T1000 (cell line): ENCODE measurements around the gene BBS12.

Experiments used
- DNase-seq: peaks from one replicate; lab custom pipeline; 2025; ENCODE audit warnings: mixed read lengths; lab: John Stamatoyannopoulos, UW

Gene BBS12

DNA sequence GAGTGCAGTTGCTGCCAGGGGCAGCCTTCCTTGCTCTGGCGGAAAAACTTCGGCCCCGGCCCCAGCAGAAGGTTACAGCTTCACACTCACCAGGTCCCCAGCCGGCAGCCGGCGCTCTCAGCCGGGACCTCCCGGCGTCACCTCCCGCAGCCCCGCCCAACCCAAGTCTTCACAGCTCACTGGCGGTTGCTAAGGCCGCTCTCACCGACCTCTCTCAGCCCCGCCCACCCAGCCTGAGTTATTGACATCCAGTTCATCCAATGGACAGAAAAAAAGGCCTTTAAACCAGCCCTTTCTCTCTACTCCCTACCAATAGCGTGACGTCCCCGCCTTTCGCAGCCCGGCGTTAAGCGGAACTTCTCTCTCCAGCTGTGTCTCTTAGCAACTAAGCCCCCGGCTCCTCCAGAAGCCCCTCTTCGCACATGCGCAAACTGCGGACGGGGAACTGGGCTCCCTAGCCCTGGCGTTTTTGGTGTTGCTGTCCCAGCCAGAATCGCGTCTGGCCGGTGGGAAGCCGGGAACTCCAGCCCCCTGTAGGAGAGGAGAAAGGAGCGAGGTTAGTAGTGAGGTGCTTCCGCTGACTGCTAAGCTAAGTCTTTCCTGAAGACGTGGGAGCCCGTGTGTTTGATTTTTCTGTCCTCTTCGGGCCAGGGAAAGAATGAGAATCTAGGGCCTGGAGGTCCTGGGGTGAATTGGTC, at the start of gene BBS12:
BBS12 (plus strand) TSS at position 376 of the 698 bp plus-strand sequence. CDS start 9,189 bp downstream, outside the sequence.
- peak; percentile 95 for DNase-seq

DNA sequence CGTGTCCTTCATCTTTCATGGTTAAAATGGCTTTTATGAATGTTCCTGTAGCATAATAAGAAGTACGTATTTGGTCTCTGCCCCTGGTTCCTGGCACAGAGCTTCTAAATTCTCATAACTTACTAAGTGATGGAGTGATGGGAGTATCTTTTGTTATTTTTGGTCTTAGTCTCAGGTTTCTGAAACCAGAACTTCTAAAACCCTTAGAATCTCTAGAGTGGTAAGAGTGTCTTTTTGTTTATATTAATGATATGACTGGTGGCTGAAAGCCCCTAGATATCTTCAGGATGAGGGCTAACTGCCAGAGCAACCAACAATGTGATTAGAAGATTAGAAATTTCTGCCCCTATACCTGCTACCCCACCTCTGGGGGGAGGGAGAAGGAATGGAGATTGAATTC, 45.8 kb upstream of the BBS12 start:
- no peak for DNase-seq

GRCh38 chr4:122687531-122688061, 44.9 kb upstream of the BBS12 start:
- no peak for DNase-seq

DNA sequence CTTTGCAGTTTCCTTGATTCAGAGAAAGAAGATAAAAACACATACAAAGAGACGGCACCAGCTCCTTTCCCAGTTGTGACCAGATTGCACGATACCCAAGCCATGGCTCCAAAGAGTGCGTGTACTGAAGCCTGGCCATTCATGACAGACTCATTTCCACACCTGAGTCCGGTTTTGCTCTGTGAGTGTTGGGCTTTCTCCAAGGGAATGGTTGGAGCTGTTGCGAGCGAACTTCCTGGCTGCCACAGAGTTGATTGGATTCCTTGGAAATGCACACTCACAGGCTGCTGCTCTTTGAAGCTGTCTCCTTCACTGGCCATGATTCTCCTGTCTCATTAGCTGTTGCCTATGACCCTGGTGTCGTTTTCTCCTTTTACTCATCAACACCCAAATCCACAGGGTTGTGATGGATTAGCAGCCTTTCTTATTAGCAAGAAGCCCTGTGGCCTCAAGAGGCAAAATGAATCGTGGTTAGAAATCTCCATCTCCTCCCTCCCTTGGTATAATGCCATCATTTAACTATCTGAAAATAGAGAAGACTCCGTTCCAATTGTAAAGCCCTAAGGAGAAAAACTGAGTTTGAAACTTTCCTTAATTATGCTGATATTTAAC, 43.9 kb upstream of the BBS12 start:
- no peak for DNase-seq

DNA sequence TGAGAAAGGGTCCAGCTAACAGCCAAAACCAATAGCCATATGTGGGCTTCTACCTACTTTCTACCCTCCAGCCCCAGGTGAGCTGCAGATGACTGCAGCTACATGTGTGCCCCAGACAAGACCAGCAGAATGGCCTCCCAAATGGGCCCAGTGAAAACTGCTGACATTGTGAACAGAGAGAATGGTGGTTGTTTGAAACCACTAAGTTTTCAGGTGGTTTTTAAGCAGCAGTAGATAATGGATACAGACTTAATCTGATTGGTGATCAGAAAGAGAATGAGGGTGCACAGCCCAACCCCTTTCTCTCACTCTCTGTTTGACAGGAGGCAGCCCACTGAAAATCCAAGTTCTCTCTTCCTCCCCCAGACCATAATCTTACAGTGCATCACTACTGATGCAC, 42.5 kb upstream of the BBS12 start:
- DNase-seq = no peak

DNA sequence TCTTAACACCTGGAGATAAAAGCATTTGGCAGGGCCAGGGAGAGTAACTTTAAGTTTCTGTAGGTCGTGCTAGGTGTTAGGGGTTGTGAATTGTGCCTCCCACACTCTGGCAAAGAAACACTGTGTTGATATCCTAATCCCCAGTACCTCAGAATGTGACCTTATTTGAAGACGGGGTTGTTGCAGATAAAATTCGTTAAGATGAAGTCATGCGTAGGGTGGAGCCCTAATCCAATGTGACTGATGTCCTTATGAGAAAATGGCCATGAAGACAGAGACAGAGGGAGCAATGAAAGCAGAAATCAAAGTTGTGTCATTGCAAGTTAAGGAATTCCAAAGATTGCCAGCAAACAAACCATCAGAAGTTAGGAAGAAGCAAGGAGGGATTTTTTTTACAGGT, 40.5 kb upstream of the BBS12 start:
- DNase-seq = no peak

DNA sequence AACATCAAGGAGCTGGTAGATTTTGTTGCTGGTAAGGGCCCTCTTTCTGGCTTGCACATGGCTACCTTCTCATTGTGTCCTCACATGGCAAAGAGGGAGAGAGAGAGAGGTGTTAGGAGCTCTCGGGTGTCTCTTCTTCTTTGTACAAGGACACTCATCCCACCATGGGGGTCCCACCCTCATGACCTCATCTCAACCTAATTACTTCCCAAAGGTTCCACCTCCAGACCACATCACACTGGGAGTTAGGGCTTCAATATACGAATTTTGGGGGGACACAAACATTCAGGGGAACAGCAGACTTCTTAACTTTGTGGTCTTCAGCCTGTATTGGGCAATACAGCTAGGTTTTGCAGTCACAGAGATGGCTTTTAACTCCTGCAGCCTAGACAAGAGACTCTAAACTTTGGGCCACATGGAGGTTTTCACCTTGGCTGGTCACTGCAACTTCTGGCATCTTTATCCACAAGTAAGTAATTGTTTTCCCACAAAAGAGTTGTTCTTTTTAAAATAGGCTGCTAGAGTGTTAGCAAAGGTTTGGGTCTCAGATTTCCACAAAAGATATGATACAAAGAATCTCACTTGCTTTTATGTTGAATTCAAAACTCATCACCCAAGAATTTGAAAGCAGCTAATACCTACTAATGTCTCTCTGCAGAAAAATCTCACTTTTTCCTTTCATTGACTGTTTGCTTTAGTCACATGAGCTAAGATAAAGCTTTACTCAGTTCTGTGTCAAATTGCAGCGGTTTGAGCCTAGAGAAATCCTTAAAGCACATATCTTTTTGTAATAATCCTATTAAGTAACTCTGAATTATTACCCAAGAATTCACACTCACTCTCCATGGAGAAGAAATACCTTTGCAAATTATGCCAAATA, 39.6 kb upstream of the BBS12 start:
- no peak for DNase-seq

- DNase-seq = no peak
Measured at GRCh38 chr4:122695226-122695625, 37.3 kb upstream of the BBS12 start.

DNA sequence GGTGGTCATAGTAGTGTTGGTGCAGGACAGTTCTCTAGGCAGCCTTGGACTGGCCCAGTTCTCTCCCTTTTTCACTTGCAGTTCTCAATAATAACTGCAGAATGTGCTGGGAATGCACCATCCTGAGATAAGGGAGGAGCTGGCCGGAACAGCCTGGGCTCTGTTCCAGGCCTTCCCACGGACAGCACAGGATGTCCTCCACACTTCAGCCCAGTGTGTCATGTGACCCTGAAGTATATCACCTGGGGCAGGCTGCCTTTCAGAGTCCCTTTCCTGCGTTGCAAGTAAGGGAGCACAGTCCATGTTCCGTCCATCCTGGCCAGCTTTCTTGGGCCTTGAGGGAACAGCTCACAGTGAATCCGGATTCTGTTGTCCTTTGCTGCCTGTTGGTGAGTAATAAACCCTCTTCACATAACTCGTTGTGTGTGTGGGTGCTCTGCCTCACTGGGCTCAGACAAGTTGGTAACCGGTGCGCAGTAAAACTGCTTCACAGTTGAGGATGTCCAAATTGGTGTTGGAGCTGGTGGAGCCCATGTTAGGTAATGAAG, 32.3 kb upstream of the BBS12 start:
- DNase-seq = no peak

- DNase-seq = no peak
Measured at GRCh38 chr4:122701061-122701460, 31.4 kb upstream of the BBS12 start.

DNA sequence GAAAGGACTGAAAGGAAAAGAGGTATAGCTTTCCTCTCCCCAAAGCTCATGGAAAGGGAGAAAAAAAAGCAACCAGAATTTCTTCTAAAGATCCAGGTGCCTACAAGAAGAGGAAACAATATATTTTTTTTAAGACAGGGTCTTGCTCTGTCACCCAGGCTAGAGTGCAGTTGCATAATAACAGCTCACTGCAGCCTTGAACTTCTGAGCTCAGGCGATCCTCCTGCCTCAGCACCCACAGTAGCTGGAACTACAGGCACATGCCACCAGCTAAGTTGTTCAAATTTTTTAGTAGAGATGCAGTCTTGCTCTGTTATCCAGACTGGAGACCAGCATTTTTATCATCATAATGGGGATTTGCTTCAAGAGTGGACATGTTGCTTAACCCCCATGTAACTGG, 30.5 kb upstream of the BBS12 start:
- no peak for DNase-seq

GRCh38 chr4:122702939-122703338, 29.6 kb upstream of the BBS12 start:
- no peak for DNase-seq

DNA sequence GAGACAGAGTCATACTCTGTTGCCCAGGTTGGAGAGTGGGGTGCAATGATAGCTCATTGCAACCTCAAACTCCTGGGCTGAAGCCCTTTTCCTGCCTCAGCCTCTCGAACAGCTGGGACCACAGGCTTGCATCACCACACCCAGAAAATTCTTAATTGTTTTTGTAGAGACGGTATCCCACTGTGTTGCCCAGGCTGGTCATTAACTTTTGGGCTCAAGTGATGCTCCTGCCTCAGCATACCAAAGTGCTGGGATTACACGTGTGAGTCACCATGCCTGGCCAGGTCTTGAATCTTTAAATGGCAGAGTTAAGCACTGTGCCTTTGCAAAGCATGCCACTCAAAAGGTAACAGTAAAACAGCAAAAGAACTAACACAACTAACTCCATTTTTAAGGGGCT, 28.6 kb upstream of the BBS12 start:
- no peak for DNase-seq

GRCh38 chr4:122705009-122705408, 27.5 kb upstream of the BBS12 start:
- DNase-seq = no peak

DNA sequence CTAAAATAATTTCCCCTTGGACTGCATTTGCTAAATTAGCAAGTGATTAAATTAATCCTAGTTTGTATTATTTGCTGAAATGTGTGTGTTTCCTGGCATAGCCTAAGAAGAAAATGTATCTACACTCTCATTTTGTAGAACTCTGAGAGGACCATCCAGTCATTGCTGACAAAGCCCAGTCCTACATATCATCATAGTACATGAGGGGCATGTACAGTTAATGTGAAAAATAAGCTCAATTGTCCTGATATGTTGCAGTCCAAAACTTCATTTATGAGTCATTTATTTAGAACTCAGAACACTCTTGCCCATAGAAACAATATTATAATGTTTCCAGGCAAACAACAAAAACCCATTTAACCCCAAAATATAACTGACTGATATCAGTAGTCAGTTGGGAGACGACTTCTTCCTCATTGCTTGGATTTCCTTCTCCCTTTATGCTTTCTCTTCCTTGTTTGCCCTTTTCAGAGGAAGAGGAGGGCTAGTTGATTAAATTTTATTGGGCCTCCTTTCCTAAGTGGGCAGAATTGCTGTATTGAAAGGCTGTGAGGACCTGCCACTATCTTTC, 26.9 kb upstream of the BBS12 start:
- DNase-seq = no peak

DNA sequence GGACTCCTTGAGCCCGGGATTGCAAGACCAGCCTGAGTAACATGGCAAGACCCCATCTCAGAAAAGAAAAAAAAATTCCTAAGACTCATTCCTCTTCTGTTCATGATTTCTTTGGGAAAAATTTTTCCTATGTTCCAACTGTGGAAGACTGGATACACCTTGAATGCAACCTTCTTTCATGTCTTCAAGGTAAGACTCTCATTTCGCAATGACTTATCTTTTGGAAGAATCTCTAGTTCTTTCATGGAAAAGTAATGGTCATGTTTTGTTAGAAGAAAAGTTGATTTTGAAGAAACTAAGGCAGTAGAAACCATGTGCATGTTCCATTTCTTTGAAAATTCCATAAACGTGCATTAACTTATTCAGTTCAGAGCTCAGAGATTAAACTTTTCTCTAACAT, 26.0 kb upstream of the BBS12 start:
- DNase-seq = no peak

- no peak for DNase-seq
Measured at GRCh38 chr4:122707497-122707896, 25.0 kb upstream of the BBS12 start.

DNA sequence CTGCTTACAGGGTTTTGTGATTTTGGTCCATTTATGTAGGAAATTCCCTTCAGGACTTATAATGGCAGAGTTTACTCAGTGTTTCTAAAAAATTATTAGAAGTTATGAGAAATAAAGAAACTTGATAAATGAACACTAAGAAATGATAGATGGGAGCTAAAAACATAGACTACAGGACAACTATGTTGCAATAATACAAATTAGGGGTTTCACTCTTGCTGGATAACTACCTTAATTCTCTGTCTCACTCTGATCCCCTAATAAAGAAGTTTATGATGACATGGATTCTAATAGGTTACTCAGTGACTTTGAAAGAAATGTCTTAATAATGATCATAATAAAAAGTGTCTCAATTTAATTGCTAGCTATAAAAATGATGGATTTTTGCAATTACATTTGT, 23.3 kb upstream of the BBS12 start:
- no peak for DNase-seq

- peak; percentile 3 for DNase-seq
Measured at GRCh38 chr4:122710434-122711308, 21.8 kb upstream of the BBS12 start.

- DNase-seq = no peak
Measured at GRCh38 chr4:122711919-122712318, 20.6 kb upstream of the BBS12 start.

DNA sequence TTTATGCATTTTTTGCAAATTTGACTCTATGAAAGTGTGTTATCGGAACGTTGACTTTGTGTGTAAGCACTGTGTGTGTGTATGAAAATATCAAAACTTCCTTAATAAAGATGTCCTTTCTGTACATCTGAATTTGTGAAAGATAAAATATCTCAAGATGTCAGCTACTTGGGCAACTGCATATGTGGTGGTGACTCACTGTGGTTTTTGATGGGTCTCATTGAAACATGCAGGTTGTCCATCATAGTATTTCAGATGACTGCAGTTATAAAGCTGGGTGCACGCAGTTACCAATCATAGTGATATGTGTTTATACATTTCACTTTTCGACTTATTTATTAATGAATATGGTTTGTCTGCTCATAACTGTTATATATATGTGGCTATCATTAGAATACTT, 19.7 kb upstream of the BBS12 start:
- no peak for DNase-seq
